ENCODE results near the gene ZNF385B. TPM values are rescaled to one million over a fixed set of nuclear protein-coding genes. Genes with fewer than 3 reads are reported as not detected.

Gene ZNF385B
- total and polyA plus RNA-seq, 4 donors = 3.0 to 7.2 (median 3.9) TPM

- no peak overlapping the region for H3K4me3 ChIP-seq (ENCODE audit: low read depth in 1 of 3, low read length in 3 of 3)
- no peak overlapping the region for H3K27ac ChIP-seq (ENCODE audit: low read depth in 1 of 2, low read length in 2 of 2)
- no peaks in the 10 kb centered on the region for H3K9me3 ChIP-seq (ENCODE audit: control insufficient read depth in 4 of 4, low read length in 3 of 4)
- no peaks in the 10 kb centered on the region for H3K4me1 ChIP-seq (ENCODE audit: control insufficient read depth in 4 of 4, insufficient read depth in 4 of 4, low read length in 3 of 4)
- DNase-seq (ENCODE audit: low spot score) = no peak
- H3K36me3 ChIP-seq (ENCODE audit: control insufficient read depth in 4 of 4, insufficient read depth in 3 of 4, low read depth in 1 of 4, low read length in 3 of 4) = no peaks in the 10 kb centered on the region
- TF ChIP-seq, protein P1, sequence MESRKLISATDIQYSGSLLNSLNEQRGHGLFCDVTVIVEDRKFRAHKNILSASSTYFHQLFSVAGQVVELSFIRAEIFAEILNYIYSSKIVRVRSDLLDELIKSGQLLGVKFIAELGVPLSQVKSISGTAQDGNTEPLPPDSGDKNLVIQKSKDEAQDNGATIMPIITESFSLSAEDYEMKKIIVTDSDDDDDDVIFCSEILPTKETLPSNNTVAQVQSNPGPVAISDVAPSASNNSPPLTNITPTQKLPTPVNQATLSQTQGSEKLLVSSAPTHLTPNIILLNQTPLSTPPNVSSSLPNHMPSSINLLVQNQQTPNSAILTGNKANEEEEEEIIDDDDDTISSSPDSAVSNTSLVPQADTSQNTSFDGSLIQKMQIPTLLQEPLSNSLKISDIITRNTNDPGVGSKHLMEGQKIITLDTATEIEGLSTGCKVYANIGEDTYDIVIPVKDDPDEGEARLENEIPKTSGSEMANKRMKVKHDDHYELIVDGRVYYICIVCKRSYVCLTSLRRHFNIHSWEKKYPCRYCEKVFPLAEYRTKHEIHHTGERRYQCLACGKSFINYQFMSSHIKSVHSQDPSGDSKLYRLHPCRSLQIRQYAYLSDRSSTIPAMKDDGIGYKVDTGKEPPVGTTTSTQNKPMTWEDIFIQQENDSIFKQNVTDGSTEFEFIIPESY (IDR thresholded peaks at IDR 0.05) = no peak
- no peak for TF ChIP-seq FOXA1 (IDR thresholded peaks at IDR 0.05)
- no peak for TF ChIP-seq EGR1 (IDR thresholded peaks at IDR 0.05; ENCODE audit: low read depth in 2 of 2)
- TF ChIP-seq TAF1 (conservative IDR thresholded peaks at IDR 0.05) = no peak
- no peak for TF ChIP-seq HNF4A (conservative IDR thresholded peaks at IDR 0.05)
- TF ChIP-seq RAD21 (IDR thresholded peaks at IDR 0.05) = no peak
- TF ChIP-seq, protein P2, sequence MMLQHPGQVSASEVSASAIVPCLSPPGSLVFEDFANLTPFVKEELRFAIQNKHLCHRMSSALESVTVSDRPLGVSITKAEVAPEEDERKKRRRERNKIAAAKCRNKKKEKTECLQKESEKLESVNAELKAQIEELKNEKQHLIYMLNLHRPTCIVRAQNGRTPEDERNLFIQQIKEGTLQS (IDR thresholded peaks at IDR 0.05) = no peak
- TF ChIP-seq GABPA (IDR thresholded peaks at IDR 0.05 in 1 of 2, conservative IDR thresholded peaks at IDR 0.05 in 1 of 2) = no peak
- no peak for TF ChIP-seq FOXA2 (IDR thresholded peaks at IDR 0.05)
- no peak for TF ChIP-seq YY1 (IDR thresholded peaks at IDR 0.05)
- no peak for TF ChIP-seq HNF4G (IDR thresholded peaks at IDR 0.05)
- 84% methylated on average over 4 of the region's 4 CpGs for WGBS
- H3K9ac ChIP-seq (ENCODE audit: low read depth in 1 of 2, low read length in 2 of 2) = no peak overlapping the region
- H3K27me3 ChIP-seq (ENCODE audit: control insufficient read depth in 4 of 4, insufficient read depth in 4 of 4, low read length in 3 of 4) = no peaks in the 10 kb centered on the region
These were observed 148.6 kb downstream of the ZNF385B start for GRCh38 chr2:179712825-179713224.

DNA sequence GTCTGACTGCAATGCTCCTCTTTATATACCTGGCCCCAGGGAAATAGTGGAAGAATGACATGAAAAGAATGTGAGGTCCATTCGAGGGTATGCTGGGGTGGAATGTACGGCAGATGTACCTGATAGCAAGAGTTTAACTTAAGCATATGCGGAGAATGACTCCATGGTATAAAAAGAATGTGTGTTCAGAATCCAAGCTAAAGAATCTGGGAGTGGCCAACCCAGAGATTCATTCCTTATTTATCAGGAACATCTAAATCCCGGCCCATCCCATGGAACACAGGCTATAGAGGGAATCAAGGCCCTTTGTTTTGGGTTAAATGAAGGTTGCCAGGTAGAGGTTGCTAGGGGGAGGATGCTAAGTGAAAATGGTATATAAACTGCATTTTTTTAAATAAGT is 150.0 kb downstream of the ZNF385B start:
- H3K4me3 ChIP-seq (ENCODE audit: low read depth in 1 of 3, low read length in 3 of 3) = no peak overlapping the region
- no peak overlapping the region for H3K27ac ChIP-seq (ENCODE audit: low read depth in 1 of 2, low read length in 2 of 2)
- no peaks in the 10 kb centered on the region for H3K4me1 ChIP-seq (ENCODE audit: control insufficient read depth in 4 of 4, insufficient read depth in 4 of 4, low read length in 3 of 4)
- no peak for DNase-seq (ENCODE audit: low spot score)
- WGBS = 90% methylated on average over 4 of the region's 4 CpGs
- no peaks in the 10 kb centered on the region for H3K9me3 ChIP-seq (ENCODE audit: control insufficient read depth in 4 of 4, low read length in 3 of 4)
- no peak overlapping the region for H3K9ac ChIP-seq (ENCODE audit: low read depth in 1 of 2, low read length in 2 of 2)
- no peaks in the 10 kb centered on the region for H3K36me3 ChIP-seq (ENCODE audit: control insufficient read depth in 4 of 4, insufficient read depth in 3 of 4, low read depth in 1 of 4, low read length in 3 of 4)
- TF ChIP-seq YY1 (IDR thresholded peaks at IDR 0.05) (no peak), EGR1 (IDR thresholded peaks at IDR 0.05; ENCODE audit: low read depth in 2 of 2) (no peak), FOXA2 (IDR thresholded peaks at IDR 0.05) (no peak), FOXA1 (IDR thresholded peaks at IDR 0.05) (no peak), JUND (IDR thresholded peaks at IDR 0.05) (no peak), HNF4G (IDR thresholded peaks at IDR 0.05) (no peak), RAD21 (IDR thresholded peaks at IDR 0.05) (no peak), REST (IDR thresholded peaks at IDR 0.05) (no peak), RXRA (IDR thresholded peaks at IDR 0.05) (no peak), SP1 (IDR thresholded peaks at IDR 0.05) (no peak)
- TF ChIP-seq, protein P1 (IDR thresholded peaks at IDR 0.05) = no peak
- TF ChIP-seq, protein P2 (IDR thresholded peaks at IDR 0.05) = no peak
- H3K27me3 ChIP-seq (ENCODE audit: control insufficient read depth in 4 of 4, insufficient read depth in 4 of 4, low read length in 3 of 4) = no peaks in the 10 kb centered on the region
